MV-4-11 (cell line): Measurements from ENCODE around the gene POLN.

Experiments
- DNase-seq: peaks from one replicate; lab custom pipeline; 2025; lab: John Stamatoyannopoulos, UW

POLN gene

GRCh38 chr4:2241410-2242353 is at the start of gene POLN, which contains the start of gene HAUS3:
Gene POLN (minus strand): TSS chr4:2242121. CDS start chr4:2229231, 12,890 bp downstream.
Gene HAUS3 (minus strand): TSS chr4:2242121. CDS start chr4:2240946, 1,175 bp downstream.
- DNase-seq: peak; percentile 94

- peak; percentile 53 for DNase-seq
Measured at GRCh38 chr4:2290974-2291704, 49.2 kb upstream of the POLN start.

- DNase-seq: no peak
Measured at GRCh38 chr4:2290488-2290887, 48.6 kb upstream of the POLN start.

- no peak for DNase-seq
Measured at GRCh38 chr4:2289955-2290333, 48.0 kb upstream of the POLN start.

- no peak for DNase-seq
Measured at GRCh38 chr4:2289311-2289954, 47.5 kb upstream of the POLN start.

GRCh38 chr4:2288051-2288541 is 46.2 kb upstream of the POLN start:
- no peak for DNase-seq

- no peak for DNase-seq
Measured at GRCh38 chr4:2287594-2287915, 45.6 kb upstream of the POLN start.

- no peak for DNase-seq
Measured at GRCh38 chr4:2286904-2287593, 45.1 kb upstream of the POLN start.

GRCh38 chr4:2285613-2286381 is 43.9 kb upstream of the POLN start:
- no peak for DNase-seq

GRCh38 chr4:2284934-2285612 is 43.2 kb upstream of the POLN start:
- DNase-seq: no peak

- DNase-seq: no peak
Measured at GRCh38 chr4:2284161-2284933, 42.4 kb upstream of the POLN start.

GRCh38 chr4:2283199-2283711 is 41.3 kb upstream of the POLN start:
- DNase-seq: no peak

- DNase-seq: peak; percentile 40
Measured at GRCh38 chr4:2281575-2282343, 39.8 kb upstream of the POLN start.

- DNase-seq: peak; percentile 18
Measured at GRCh38 chr4:2280531-2281300, 38.8 kb upstream of the POLN start.

GRCh38 chr4:2277956-2278355 is 36.0 kb upstream of the POLN start:
- DNase-seq: no peak

GRCh38 chr4:2276581-2277325 is 34.8 kb upstream of the POLN start:
- no peak for DNase-seq
